ENCODE data around the gene PDE1A.
A peak's percentile ranks its signal among the peaks of the same experiment; 100 is the strongest.

DNA sequence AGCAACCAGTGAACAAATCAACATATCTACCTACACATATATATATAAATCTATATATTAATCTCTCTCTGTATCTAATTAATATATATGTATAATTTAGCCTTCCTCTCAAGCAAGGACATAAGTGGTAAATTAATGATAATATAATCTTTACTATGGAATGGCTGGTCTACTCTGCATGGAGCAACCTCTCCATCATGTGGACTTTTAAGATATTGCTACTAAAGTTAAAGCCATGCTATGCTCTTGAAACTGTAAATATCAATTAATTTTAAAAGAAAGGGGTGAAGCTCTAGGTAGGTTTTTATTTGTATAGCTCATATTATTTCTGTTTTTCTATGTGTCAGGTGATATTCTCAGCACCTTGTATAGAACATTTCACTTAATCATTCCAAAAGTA is 294.2 kb downstream of the PDE1A start:
- TF ChIP-seq, protein P1, sequence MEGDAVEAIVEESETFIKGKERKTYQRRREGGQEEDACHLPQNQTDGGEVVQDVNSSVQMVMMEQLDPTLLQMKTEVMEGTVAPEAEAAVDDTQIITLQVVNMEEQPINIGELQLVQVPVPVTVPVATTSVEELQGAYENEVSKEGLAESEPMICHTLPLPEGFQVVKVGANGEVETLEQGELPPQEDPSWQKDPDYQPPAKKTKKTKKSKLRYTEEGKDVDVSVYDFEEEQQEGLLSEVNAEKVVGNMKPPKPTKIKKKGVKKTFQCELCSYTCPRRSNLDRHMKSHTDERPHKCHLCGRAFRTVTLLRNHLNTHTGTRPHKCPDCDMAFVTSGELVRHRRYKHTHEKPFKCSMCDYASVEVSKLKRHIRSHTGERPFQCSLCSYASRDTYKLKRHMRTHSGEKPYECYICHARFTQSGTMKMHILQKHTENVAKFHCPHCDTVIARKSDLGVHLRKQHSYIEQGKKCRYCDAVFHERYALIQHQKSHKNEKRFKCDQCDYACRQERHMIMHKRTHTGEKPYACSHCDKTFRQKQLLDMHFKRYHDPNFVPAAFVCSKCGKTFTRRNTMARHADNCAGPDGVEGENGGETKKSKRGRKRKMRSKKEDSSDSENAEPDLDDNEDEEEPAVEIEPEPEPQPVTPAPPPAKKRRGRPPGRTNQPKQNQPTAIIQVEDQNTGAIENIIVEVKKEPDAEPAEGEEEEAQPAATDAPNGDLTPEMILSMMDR (IDR thresholded peaks at IDR 0.05) = peak; percentile 9 to 22 (median 18)
- TF ChIP-seq POLR2A (IDR thresholded peaks at IDR 0.05) (no peak), EP300 (IDR thresholded peaks at IDR 0.05; ENCODE audit: low read depth) (no peak), POLR2AphosphoS5 (IDR thresholded peaks at IDR 0.05) (no peak)
